ENCODE results near the gene ARHGEF18. TPM values are rescaled to one million over a fixed set of nuclear protein-coding genes. Genes with fewer than 3 reads are reported as not detected.

Gene ARHGEF18
- total and polyA plus RNA-seq, 12 donors: 4.8 to 13.3 (median 8.2) TPM

GRCh38 chr19:7355871-7356270 lies 7.1 kb downstream of the ARHGEF18 start:
- H3K4me3 ChIP-seq: no peak overlapping the region
- no peak for DNase-seq
- intact Hi-C loops (cut with DNase I): loop anchor here in 7 of 10 donors (2.0 to 10.0 kb wide), 7 partner anchors 179 to 446 kb away; partner anchors contain the start of genes TRAPPC5 (in 3 of the 7), MCEMP1 (in 2 of the 7) and PNPLA6 (in 1 of the 7)
- no peak for TF ChIP-seq CTCF (IDR thresholded peaks at IDR 0.05)
- H3K36me3 ChIP-seq: peaks cover 0 to 7% (median 0%) of the 10 kb centered on the region in 9 donors
- H3K27ac ChIP-seq: no peak overlapping the region
- H3K9me3 ChIP-seq: peaks cover 0 to 15% (median 7%) of the 10 kb centered on the region in 11 donors
- 45 to 46% methylated on average over 7 of the region's 7 CpGs for WGBS, 2 donors
- H3K4me1 ChIP-seq: no peaks in the 10 kb centered on the region
- no peaks in the 10 kb centered on the region for H3K27me3 ChIP-seq
- ATAC-seq: no peak

- no peak overlapping the region for H3K4me3 ChIP-seq
- H3K27me3 ChIP-seq: no peaks in the 10 kb centered on the region
- peaks cover 0 to 4% (median 2%) of the 10 kb centered on the region in 11 donors for H3K9me3 ChIP-seq
- no peak for TF ChIP-seq CTCF (IDR thresholded peaks at IDR 0.05)
- no peaks in the 10 kb centered on the region for H3K4me1 ChIP-seq
- ATAC-seq (no peak), DNase-seq (no peak)
- no peak overlapping the region for H3K27ac ChIP-seq
- 88 to 92% methylated on average over 7 of the region's 7 CpGs for WGBS, 2 donors
- intact Hi-C loops (cut with DNase I): loop anchor here in 7 of 10 donors (5.0 to 10.0 kb wide), 6 partner anchors 178 to 445 kb away; partner anchors contain the start of genes TRAPPC5 (in 3 of the 7), MCEMP1 (in 2 of the 7) and PNPLA6 (in 1 of the 7)
- peaks cover 0 to 7% (median 0%) of the 10 kb centered on the region in 9 donors for H3K36me3 ChIP-seq
Observed at GRCh38 chr19:7356899-7357627, 8.3 kb downstream of the ARHGEF18 start.

- H3K27me3 ChIP-seq: no peaks in the 10 kb centered on the region
- no peak for TF ChIP-seq CTCF (IDR thresholded peaks at IDR 0.05)
- peaks cover 0 to 7% (median 0%) of the 10 kb centered on the region in 9 donors for H3K36me3 ChIP-seq
- ATAC-seq (no peak), DNase-seq (no peak)
- no peak overlapping the region for H3K27ac ChIP-seq
- no peaks in the 10 kb centered on the region for H3K9me3 ChIP-seq
- no peaks in the 10 kb centered on the region for H3K4me1 ChIP-seq
- intact Hi-C loops (cut with DNase I): loop anchor here in 7 of 10 donors (5.0 to 10.0 kb wide), 6 partner anchors 177 to 444 kb away; partner anchors contain the start of genes TRAPPC5 (in 3 of the 7), MCEMP1 (in 2 of the 7) and PNPLA6 (in 1 of the 7)
- no peak overlapping the region for H3K4me3 ChIP-seq
Observed at GRCh38 chr19:7358102-7358597, 9.4 kb downstream of the ARHGEF18 start.

GRCh38 chr19:7360393-7360984 lies 11.8 kb downstream of the ARHGEF18 start:
- intact Hi-C loops (cut with DNase I): no loop called here
- no peak overlapping the region for H3K4me3 ChIP-seq
- WGBS, 2 donors: 71 to 75% methylated on average over 8 of the region's 8 CpGs

More at GRCh38 chr19:7360393-7360984, 11.8 kb downstream of the ARHGEF18 start:
- Histone ChIP-seq H3K9me3 (no peaks in the 10 kb centered on the region), H3K4me1 (no peaks in the 10 kb centered on the region), H3K27ac (no peak overlapping the region), H3K36me3 (peaks cover 0 to 8% (median 0%) of the 10 kb centered on the region in 9 donors), H3K27me3 (no peaks in the 10 kb centered on the region)
- no peak for TF ChIP-seq CTCF (IDR thresholded peaks at IDR 0.05)
- ATAC-seq: no peak
- DNase-seq: no peak

All from heart right ventricle (tissue), 16 donors.